PC-3 (cell line): Measurements from ENCODE around the gene DDX17. TPM values are rescaled to one million over a fixed set of nuclear protein-coding genes. Genes with fewer than 3 reads are reported as not detected.
A peak's percentile ranks its signal among the peaks of the same experiment; 100 is the strongest.

Source experiments
- ATAC-seq: fragments of 200-7000 bp; cut with Tn5 transposase; 2 replicates; pipeline ENCODE4 v1.9.1; 2020; ENCODE audit warnings: mild to moderate bottlenecking, moderate library complexity
- BruUV-seq: library from RNA; stranded (reverse); fragments of 400-500 nt; replicated peaks from 2 replicates; lab custom pipeline; 2021; lab: Mats Ljungman, UMichigan
- CTCF ChIA-PET: fragments of 300-600 bp; sonication (Branson Sonifier 250); formaldehyde crosslinking; loops from one replicate; lab custom pipeline; 2022; ENCODE audit warnings: antibody characterized with exemption; lab: Charles Lee
- POLR2A ChIA-PET: fragments of 300-600 bp; sonication (Branson Sonifier 250); formaldehyde crosslinking; loops from one replicate; lab custom pipeline; 2022; ENCODE audit warnings: antibody characterized with exemption; ENCODE audit not compliant: unreplicated experiment; lab: Charles Lee
- DNase-seq: peaks from one replicate; pipeline ENCODE4 v3.0.0-alpha.2; 2015
- H2AFZ ChIP-seq: fragments of 300-600 bp; sonication (generic); 2 replicates; pipeline ENCODE4 v1.6.0; 2016; ENCODE audit warnings: antibody characterized with exemption, low read length
- H3F3A ChIP-seq: fragments of 300-600 bp; sonication (generic); one replicate; pipeline ENCODE4 v1.6.0; 2017; ENCODE audit warnings: antibody characterized with exemption, low read length, control low read depth, mild to moderate bottlenecking; ENCODE audit not compliant: unreplicated experiment
- H3K27ac ChIP-seq: fragments of 300-600 bp; sonication (generic); 2 replicates; pipeline ENCODE4 v1.5.1; 2016; ENCODE audit warnings: mild to moderate bottlenecking, low read length
- H3K27me3 ChIP-seq: fragments of 300-600 bp; sonication (generic); 2 replicates; pipeline ENCODE4 v1.6.1; 2016; ENCODE audit warnings: low read length, mixed read lengths
- H3K36me3 ChIP-seq: fragments of 300-600 bp; sonication (generic); 2 replicates; pipeline ENCODE4 v1.6.1; 2016; ENCODE audit warnings: low read depth, mixed run types, low read length, mixed read lengths
- H3K4me1 ChIP-seq: fragments of 300-600 bp; sonication (generic); 2 replicates; pipeline ENCODE4 v1.5.1; 2016; ENCODE audit warnings: low read length; ENCODE audit not compliant: insufficient read depth
- H3K4me2 ChIP-seq: fragments of 300-600 bp; sonication (generic); 2 replicates; pipeline ENCODE4 v1.6.0; 2016; ENCODE audit warnings: low read length
- H3K4me3 ChIP-seq: fragments of 300-600 bp; sonication (generic); 2 replicates; pipeline ENCODE4 v1.5.1; 2016; ENCODE audit warnings: mild to moderate bottlenecking, low read length, mixed read lengths
- H3K79me2 ChIP-seq: fragments of 300-600 bp; sonication (generic); 2 replicates; pipeline ENCODE4 v1.6.1; 2017; ENCODE audit warnings: low read length, mixed read lengths
- H3K9ac ChIP-seq: fragments of 300-600 bp; sonication (generic); 2 replicates; pipeline ENCODE4 v1.6.0; 2016; ENCODE audit warnings: mild to moderate bottlenecking, low read length
- H3K9me2 ChIP-seq: fragments of 300-600 bp; sonication (generic); replicated peaks from 2 replicates; pipeline ENCODE4 v1.6.1; 2016; ENCODE audit warnings: mixed run types, low read length, mixed read lengths
- H3K9me3 ChIP-seq: fragments of 300-600 bp; sonication (generic); 2 replicates; pipeline ENCODE4 v1.6.1; 2016; ENCODE audit warnings: low read length, mixed read lengths
- H4K20me1 ChIP-seq: fragments of 300-600 bp; sonication (generic); 2 replicates; pipeline ENCODE4 v1.6.1; 2016; ENCODE audit warnings: low read length, mixed read lengths
- EZH2 ChIP-seq: fragments of 300-600 bp; sonication (generic); IDR thresholded peaks from one replicate; pipeline ENCODE4 v1.6.1; 2017; ENCODE audit warnings: antibody characterized with exemption, mild to moderate bottlenecking, low read length; ENCODE audit not compliant: unreplicated experiment
- EZH2phosphoT487 ChIP-seq: fragments of 300-600 bp; sonication (generic); IDR thresholded peaks from 2 replicates; pipeline ENCODE4 v1.6.1; 2018; ENCODE audit warnings: mild to moderate bottlenecking, antibody characterized with exemption, low read length, borderline replicate concordance
- intact Hi-C: fragments of 100-400 bp; cut with micrococcal nuclease; formaldehyde crosslinking; loops from 2 replicates; pipeline ENCODE4 v1.9.0; 2023
- total RNA-seq: library from RNA; depleted of rRNA; stranded (reverse); fragments of >200 nt; gene quantifications from 2 replicates; pipeline ENCODE4 v1.2.3, GENCODE V29; 2014
- TF ChIP-seq, protein P1 (sequence below): fragments of 300-600 bp; sonication (generic); conservative IDR thresholded peaks from 2 replicates; pipeline ENCODE4 v1.5.1; 2017; ENCODE audit warnings: antibody characterized with exemption, low read depth, mild to moderate bottlenecking, low read length

Gene DDX17
- total RNA-seq, 1 experiment from 2014 or later = 333 TPM

GRCh38 chr22:38468443-38469305, 37.4 kb downstream of the DDX17 start:
- ChIA-PET POLR2A (interaction anchor here (0.5 kb wide), 1 partner anchor 59 kb away, joined by 4 read pairs; no protein-coding TSS in a partner anchor), CTCF (no interaction called here)
- no TSS peak for BruUV-seq
- H3K4me1 ChIP-seq = peaks cover 5% of the 10 kb centered on the region; the same call in 1 of the 2 replicates
- H4K20me1 ChIP-seq = no peaks in the 10 kb centered on the region
- H3K9me3 ChIP-seq = no peaks in the 10 kb centered on the region
- peak overlapping the region; percentile 96 for H2AFZ ChIP-seq
- H3K27ac ChIP-seq = no peak overlapping the region
- intact Hi-C loops = no loop called here
- ATAC-seq = no peak
- peak overlapping the region; percentile 76 for H3K4me3 ChIP-seq
- H3K79me2 ChIP-seq = no peaks in the 10 kb centered on the region
- H3K36me3 ChIP-seq = no peaks in the 10 kb centered on the region
- H3K9ac ChIP-seq = peak overlapping the region; percentile 77
- H3F3A ChIP-seq = no peaks in the 10 kb centered on the region
- TF ChIP-seq, protein P1, sequence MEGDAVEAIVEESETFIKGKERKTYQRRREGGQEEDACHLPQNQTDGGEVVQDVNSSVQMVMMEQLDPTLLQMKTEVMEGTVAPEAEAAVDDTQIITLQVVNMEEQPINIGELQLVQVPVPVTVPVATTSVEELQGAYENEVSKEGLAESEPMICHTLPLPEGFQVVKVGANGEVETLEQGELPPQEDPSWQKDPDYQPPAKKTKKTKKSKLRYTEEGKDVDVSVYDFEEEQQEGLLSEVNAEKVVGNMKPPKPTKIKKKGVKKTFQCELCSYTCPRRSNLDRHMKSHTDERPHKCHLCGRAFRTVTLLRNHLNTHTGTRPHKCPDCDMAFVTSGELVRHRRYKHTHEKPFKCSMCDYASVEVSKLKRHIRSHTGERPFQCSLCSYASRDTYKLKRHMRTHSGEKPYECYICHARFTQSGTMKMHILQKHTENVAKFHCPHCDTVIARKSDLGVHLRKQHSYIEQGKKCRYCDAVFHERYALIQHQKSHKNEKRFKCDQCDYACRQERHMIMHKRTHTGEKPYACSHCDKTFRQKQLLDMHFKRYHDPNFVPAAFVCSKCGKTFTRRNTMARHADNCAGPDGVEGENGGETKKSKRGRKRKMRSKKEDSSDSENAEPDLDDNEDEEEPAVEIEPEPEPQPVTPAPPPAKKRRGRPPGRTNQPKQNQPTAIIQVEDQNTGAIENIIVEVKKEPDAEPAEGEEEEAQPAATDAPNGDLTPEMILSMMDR = no peak
- no peak for TF ChIP-seq EZH2phosphoT487
- no peak for TF ChIP-seq EZH2
- H3K27me3 ChIP-seq = no peaks in the 10 kb centered on the region
- peak overlapping the region; percentile 97 for H3K4me2 ChIP-seq
- H3K9me2 ChIP-seq = no peaks in the 10 kb centered on the region
- DNase-seq = no peak

DNA sequence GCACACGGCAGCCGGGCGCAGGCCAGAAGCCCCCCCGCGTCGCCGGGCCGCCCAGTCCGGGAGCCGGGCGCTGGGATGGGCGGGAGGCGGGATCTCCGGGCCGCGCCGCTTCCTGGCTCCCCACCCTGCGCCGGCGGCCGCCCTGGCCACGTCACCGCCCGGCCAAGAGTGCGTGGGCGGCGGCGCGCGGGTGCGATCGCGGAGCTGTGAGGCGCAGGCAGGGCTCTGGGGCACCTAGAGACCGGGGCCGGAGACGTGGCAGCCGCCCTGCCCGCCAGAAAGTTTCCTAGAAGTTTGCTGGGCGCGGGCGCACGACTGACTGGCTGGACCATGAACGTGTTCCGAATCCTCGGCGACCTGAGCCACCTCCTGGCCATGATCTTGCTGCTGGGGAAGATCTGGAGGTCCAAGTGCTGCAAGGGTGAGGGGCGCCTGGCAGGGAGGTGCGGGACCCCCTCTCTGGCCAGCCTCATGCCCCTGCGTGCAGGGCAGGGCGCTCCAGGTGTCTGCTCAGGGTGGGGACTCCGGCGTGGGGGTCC, 38.1 kb downstream of the DDX17 start, which contains the start of gene KDELR3:
Gene KDELR3, plus strand, starts transcription at position 193 of the 539 bp plus-strand sequence. Its CDS starts 138 bp downstream, at position 331.
- H3K4me1 ChIP-seq = peaks cover 5% of the 10 kb centered on the region; the same call in 1 of the 2 replicates
- no peaks in the 10 kb centered on the region for H3K36me3 ChIP-seq
- H3K9me2 ChIP-seq = no peaks in the 10 kb centered on the region
- intact Hi-C loops = no loop called here
- no peaks in the 10 kb centered on the region for H3F3A ChIP-seq
- H3K4me3 ChIP-seq = peak within 1 kb of the TSS; percentile 76
- H3K79me2 ChIP-seq = no peaks in the 10 kb centered on the region
- DNase-seq (peak; percentile 62), ATAC-seq (peak; percentile 95)
- H3K27ac ChIP-seq = no peak within 1 kb of the TSS
- POLR2A ChIA-PET = interaction anchor here (0.5 kb wide), 2 partner anchors 11 to 59 kb away, joined by 3 to 4 read pairs; no protein-coding TSS in a partner anchor
- H2AFZ ChIP-seq = peak within 1 kb of the TSS; percentile 96
- H3K9ac ChIP-seq = peak within 1 kb of the TSS; percentile 77
- H3K4me2 ChIP-seq = peak within 1 kb of the TSS; percentile 97
- no peaks in the 10 kb centered on the region for H4K20me1 ChIP-seq
- CTCF ChIA-PET = no interaction called here
- no peaks in the 10 kb centered on the region for H3K27me3 ChIP-seq
- BruUV-seq = TSS peak; percentile 77
- H3K9me3 ChIP-seq = no peaks in the 10 kb centered on the region
- TF ChIP-seq EZH2phosphoT487 (no peak), EZH2 (no peak)
- TF ChIP-seq, protein P1 = no peak
